NCI-H2029 (cell line): ENCODE results near the gene MRPL16.
A peak's percentile ranks its signal among the peaks of the same experiment; 100 is the strongest.
"Not testable (repeated sequence)": the region's sequence is repeated elsewhere in the genome, so short reads cannot be mapped to it uniquely, and the experiment has no call there.

Source experiments
- DNase-seq: peaks from one replicate; lab custom pipeline; 2025; lab: John Stamatoyannopoulos, UW

Gene MRPL16

DNA sequence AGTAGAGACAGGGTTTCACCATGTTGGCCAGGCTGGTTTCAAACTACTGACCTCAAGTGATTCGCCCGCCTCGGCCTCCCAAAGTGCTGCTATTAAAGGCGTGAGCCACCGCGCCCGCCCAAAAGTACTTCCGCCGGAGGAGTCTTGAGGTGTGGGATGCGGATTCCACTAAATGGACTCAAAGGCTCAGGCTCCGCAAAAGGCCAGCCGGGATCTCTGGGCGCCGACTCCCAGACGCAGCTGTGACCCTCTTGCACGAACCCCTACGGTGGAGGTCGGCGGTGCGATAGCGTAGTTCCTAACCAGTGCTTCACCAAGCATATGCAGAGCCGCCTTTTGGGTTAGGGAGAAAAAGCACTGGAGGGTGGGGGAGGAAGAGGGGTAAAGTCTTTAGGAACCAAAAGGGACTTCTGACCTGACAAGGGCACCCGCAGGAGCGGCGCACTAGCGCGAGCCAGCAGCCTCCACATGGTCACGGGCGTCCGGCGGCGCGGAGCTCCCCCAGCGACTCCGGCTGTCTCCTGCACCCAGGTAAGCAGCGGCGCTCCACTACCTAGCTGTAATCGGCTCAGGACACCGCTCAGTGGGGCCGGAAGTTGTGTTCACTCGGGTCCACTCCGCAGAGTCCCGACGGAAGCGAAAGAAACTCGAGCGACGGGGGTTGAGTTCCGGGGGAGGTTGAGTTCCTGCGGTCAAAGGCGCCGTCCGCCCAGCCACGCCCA, at the start of gene MRPL16:
Gene MRPL16, minus strand, starts transcription at position 590 of the 722 bp plus-strand sequence. Its CDS starts 120 bp downstream, at position 470.
- DNase-seq, result peak; percentile 86

DNA sequence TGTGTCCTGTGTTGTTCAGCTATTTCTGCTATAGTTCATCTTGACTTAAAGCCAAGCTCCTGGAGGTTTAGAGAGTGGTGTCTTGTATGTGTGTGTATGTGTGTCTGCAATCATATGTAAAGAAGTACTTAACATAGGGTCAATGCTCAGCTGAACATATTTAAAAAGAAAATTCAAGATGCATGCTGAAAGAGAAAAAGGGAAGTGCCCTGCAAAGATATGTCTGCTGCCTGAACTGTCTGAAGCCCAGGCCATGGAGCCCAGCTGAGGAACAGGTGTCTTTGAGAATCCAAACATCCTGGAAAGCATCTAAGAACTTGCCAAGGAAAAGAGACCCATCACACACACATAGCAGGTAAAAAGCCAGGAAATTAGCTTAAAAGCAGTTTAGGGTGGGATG, 49.1 kb upstream of the MRPL16 start:
- no peak for DNase-seq

DNA sequence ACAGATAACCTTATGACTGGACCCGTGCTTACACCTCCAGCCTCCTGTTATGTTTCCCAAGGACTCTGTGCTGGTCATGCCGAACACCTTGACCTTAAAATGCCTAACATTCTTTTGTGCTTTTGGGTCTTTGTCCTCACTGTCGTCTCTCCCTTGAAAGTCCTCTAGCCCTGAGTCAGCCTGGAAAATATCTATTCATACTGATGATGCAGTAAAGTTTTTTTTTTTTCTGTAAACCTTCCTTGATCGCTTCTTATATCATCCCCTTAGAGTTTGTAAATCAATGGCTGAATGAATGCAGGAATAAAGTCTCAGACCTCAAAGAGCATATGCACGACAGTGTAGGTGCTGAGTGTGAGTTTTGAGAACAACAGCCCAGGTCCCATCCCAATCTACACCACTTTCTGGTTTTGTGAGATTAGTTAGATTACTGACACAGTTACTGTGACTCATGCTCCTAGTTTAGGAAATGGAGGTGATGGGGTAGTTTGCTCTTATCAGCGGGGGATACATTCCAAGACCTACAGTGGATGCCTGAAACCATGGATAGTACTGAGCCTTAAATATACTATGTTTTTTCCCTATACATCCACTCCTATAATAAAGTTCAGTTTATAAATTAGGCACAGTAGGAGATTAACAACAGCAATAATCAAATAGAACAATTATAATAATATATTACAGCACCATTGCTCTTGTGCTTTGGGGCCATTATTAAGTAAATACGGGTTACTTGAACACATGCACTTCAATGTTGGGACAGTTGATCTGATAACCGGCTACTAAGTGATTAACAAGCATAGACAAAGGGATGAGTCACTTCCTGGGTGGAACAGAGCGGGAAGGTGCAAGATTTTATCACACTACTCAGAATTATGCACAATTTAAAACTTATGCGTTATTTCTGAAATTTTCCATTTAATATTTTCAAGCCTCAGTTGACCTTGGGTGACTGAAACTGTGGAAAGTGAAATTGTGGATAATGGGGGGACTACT, 47.2 kb upstream of the MRPL16 start:
- DNase-seq, result no peak

DNA sequence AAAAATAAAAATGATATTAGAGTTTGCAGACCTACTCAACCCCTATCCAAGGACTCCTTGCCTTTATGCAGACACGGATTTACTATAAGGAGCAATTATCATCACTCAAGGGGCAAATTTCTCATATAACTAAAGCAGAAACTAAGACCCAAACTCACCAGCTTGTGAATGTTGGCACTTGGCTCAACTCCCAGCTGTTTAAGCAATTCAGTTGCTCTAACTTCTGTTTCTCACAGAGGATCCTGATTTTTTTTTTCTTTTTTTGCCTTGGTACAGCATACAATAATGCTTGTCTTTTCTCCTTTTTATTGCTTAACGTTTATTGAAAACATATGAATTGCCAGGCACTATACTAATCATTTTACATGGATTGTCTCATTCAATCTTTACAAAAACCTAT, 44.3 kb upstream of the MRPL16 start:
- DNase-seq, result no peak

DNA sequence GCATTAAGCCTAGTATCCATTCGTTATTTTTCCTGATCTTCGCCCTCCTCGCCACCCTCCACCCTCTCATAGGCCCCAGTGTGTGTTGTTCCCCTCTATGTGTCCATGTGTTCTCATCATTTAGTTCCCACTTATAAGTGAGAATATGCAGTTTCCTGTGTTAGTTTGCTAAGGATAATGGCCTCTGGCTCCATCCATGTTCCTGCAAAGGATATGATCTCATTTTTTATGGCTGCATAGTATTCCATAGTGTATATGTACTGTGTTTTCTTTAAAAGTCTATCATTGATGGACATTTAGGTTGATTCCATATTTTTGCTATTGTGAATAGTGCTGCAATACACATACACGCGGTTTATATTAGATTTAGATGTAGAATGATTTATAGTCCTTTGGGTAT, 40.8 kb upstream of the MRPL16 start:
- DNase-seq, result not testable (repeated sequence)

DNA sequence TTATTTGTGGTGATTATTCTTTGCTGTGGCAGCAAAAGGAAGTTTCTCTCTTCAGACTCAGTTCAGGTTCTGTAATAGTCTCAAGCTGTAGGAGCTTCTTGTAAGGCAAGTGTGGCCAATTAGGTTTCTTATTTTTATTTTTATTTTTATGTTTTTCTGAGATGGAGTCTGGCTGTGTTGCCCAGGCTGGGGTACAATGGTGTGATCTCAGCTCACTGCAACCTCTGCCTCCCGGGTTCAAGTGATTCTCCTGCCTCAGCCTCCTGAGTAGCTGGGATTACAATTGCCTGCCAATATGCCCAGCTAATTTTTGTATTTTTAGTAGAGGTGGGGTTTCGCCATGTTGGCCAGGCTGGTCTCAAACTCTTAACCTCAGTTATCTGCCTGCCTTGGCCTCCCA, 39.0 kb upstream of the MRPL16 start:
- DNase-seq, result not testable (repeated sequence)

DNA sequence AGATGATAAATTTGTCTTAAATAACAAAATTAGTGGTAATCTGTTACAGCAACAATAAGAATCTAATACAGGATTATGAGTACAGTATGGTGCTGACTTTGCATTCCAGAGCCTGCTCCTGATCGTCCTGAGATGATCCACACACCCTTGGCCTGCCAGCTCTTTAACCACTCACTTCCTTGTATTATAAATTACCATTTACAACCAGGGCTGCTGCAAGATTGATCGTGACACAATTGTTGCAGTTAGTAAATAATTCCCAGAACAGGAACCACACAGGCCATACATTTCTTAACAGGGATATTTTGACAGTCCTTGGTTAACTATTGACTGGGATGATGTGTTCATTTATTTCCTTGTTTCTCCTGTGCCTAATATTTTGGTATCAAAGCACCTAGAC, 38.6 kb upstream of the MRPL16 start:
- DNase-seq, result no peak

DNA sequence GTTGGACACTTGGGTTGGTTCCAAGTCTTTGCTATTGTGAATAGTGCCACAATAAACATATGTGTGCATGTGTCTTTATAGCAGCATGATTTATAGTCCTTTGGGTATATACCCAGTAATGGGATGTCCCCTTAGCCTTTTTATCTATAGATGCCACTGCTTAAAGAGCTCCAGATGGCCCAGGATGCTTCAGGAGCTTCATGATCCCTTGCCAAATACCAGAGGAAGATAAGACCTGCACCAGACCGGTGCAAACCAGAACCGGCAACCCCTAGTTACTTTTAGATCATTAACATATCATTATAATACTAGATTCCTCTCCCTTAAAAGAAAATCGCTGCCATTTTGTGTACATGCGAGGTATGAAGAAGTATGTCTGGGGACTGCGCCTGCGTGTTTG, 37.9 kb upstream of the MRPL16 start:
- not testable (repeated sequence) for DNase-seq

DNA sequence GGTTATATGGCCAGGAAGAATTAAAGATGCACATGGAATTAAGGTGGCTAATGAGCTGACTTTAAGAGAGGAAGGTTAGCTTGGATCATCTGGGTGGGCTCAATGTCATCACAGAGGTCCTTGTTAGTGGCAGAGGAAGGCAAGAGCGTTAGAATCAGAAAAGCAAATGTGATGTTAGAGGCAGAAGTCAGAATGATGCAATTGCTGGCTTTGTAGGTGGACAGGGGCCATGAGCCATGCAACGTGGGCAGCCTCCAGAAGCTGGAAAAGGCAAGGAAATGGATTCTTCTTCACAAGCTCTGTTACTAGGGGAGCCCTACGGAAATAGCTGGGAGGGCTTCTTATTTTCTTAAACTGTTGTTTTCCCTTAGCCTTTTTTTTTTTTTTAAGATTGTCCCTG, 37.0 kb upstream of the MRPL16 start:
- no peak for DNase-seq

DNA sequence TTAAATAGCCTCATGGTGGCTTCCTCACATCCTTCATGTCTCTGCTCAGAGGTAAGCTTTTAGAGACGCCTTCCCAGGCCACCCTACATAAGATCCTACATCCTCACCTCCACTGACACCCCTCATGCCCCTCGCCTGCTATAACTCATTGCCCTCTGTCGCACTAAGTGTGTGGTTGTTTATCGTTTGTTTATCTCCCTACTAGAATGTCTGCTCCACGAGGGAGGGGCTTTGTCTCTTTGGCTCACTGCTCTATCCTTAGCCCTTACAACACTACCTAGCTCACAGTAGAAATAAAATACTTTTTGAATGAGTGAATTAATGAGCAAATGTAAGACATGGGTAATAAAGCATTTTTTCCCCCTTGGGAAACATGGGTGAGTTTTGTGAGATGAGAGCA, 36.0 kb upstream of the MRPL16 start:
- DNase-seq, result no peak

DNA sequence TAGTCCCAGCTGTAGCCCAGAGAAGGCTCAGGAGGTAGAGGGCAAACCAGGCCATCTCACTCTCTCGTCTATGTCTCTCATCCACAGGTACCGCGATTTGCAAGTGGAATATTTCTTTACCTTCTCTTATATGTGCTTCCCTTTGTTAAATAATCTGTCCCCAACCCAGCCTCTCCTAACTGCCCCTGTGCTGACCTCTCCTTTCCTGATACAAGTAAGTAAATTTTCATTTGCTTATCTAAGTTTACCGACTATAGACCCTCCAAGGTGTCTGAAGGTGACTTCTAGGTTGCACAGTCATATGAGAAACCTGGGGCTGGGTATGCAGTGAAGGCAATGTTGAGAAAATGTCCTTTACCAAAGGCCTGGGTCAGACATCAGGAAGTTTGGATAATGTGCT, 34.8 kb upstream of the MRPL16 start, which contains the start of gene CBLIF:
Gene CBLIF, minus strand, starts transcription at position 101 of the 400 bp plus-strand sequence. Its CDS starts 46 bp downstream, at position 55.
- DNase-seq, result no peak

DNA sequence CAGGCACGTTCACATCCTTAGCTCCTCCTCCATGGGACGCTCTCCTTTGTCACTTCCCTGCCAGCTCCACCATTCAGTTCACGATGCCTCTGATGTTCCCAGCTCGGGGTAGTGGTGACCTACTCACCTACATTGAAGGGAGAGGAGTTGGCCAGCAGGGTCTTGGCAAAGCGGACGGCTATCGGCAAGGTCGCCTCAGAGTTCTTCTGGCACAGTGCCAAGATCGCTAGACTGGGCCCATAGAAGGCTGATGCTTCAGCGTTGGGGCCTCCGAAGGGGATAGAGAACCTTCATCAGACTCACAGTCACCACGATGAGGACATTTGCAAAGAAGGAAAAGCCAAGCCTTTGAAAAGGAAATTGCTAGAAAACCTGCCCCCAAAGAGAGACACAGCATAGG, 31.7 kb upstream of the MRPL16 start:
- DNase-seq, result no peak

DNA sequence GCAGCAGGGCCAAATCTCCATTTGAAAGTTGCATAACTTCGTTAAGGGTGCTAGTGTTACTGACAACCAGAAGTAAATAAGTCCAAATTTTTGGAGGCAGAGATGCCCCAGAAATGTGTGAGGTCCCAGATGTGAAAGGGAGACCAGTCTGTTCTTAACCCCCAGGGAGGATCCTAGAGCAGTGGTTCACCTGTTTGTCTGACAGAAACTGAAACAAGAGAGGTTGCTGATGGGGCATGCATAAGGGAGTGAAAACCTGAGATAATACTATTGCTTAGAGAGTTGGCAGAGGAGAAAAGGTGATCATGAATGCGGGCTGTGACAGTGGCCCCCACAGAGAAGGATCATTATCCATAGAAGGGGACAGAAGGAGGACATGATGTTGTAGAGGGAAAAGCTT, 30.9 kb upstream of the MRPL16 start:
- no peak for DNase-seq

DNA sequence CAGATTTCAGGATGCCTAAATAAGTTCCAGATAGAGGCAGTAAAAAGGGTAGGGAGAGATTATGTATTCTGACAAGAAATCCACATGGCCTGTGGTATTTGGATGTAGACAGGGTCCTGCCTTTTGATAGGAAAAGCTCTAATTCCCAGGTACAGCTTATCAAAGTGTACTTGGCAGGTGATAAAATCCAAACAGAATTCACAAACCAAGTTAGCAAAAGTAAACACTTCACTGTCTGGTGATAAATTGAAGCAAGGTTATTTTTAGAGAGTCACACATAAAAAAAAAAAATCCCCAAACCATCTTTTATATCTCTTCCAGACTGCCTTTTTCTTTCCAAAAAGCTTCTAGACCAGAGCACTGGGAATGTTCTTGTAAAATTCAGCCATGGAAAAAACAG, 29.0 kb upstream of the MRPL16 start:
- DNase-seq, result no peak

DNA sequence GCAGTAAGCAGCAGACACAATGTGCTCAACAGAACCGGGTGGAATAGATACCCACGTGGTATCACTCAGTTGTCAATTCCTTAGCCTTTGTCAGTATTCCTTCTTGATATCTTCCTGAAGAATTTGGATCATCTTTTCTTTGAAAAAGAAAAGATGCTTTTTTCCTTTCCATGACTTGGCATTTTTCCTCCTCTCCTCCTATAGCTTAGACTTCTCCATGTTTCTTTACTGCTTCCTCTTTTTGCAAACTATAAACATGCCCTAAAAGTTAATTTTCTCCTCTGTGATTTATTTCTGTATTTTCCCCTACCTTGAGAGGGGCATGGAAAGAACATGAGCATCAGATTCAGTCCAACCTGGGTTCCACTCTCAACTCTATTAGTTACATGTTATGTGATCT, 23.0 kb upstream of the MRPL16 start:
- DNase-seq, result no peak

DNA sequence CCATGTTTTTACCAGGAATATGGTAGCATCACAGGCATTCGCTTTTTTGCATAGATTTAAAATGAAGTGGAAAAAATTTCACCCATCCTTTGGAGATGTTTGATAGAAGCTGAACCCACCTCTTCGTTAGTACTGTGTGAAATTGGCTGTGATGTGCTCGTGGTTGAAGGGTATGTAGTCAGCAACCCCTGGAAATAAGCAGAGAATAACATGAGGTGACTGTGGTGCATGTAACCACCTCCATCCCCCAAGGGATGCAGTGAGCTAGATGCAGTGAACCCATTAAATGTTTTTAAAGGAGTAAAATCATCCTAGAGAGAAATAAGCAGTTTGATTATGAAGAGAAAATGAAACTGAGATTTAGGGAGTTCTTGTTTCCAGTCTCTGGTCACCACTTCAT, 18.8 kb upstream of the MRPL16 start:
- DNase-seq, result no peak

DNA sequence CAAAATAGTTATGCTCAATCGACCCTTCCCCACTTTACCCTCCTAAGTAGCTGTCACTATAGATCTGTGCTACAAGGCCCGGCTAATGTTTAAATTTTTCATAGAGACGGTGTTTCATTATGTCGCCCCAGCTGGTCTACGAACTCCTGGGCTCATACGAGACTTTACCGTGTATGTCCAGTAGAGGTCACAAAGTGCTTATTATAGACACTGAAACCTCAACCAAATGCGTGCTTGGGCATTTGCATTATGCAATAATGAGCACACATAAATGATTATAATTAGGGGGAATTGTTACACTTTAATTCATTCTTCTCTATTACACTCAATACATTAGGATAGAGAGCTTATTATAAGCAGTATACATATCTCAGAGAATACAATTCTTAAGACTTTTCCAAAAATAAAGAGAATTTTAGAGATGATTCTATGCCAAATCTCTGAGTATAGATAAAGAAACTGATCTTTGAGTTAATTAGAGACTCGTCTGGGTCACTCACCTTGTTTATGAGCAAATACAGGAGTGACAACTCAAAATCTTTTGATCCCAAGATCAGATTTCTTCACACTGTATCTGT, 12.5 kb upstream of the MRPL16 start:
- peak; percentile 33 for DNase-seq

DNA sequence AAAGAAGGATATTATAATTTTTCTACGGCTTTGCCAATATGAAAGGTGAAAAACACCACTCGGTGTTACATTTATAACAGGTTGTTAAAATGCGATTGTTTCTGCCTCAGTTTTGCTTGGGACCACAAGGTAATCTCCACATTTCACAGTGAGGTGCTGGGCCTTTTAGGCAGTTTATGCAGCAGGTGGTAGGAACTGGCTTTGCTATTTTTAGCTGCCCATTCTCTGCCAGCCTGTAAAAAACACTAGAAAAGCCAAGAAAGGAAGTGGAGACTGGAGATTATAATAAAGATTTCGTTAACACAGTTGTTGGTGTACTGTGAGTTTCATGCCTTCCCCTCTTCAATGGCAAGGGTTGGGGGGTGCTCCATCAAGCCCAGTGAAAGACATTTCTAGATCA, 8.0 kb upstream of the MRPL16 start:
- DNase-seq, result no peak

DNA sequence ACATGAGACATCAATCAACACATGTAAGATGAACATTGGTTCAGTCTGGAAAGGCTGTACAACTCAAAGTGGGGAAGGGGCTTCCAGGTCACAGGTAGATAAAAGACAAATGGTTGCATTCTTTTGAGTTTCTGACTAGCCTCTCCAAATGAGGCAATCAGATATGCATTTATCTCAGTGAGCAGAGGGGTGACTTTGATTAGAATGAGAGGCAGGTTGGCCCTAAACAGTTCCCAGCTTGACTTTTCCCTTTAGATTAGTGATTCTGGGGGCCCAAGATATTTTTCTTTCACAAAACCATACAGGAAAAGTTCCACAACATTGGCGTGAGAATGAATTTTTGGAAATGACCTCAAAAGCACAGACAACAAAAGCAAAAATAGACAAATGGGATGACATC, 5.9 kb upstream of the MRPL16 start:
- DNase-seq, result not testable (repeated sequence)

DNA sequence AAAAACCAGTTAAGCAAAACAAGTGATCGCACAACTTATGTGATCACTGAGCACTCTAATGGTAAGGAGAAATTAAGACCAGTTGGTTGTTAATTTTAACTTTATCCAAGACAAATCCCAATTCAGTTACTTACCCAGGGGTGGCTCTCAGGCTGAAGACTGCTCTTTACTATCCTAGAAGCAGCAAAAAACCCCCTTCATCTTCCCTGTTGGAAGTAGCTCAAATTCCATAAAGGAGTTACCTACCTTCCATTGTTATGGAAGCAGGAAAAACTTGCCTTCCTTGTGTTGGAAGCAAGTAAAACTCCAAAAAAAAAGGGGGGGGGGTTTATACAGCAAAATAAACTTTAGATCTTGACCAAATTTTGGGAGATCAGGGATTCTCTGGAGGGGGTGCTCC, 5.2 kb upstream of the MRPL16 start:
- no peak for DNase-seq

DNA sequence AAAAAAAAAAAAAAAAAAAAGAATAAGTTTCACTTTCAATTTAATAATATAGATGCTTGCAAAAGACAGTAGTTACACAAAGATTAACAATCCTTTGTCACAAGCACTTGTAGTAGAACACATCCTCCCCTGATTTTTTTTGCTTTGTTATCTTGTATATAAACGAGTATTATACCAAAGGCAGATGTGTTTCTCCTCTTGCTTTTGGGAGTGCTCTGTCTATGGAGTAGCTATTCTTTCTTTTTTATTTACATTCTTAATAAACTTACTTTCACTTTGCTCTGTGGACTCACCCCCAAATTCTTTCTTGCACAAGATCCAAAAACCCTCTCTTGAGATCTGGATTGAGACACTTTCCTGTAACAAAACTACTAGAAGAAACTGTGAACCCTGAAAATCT, 3.4 kb upstream of the MRPL16 start:
- DNase-seq, result no peak

DNA sequence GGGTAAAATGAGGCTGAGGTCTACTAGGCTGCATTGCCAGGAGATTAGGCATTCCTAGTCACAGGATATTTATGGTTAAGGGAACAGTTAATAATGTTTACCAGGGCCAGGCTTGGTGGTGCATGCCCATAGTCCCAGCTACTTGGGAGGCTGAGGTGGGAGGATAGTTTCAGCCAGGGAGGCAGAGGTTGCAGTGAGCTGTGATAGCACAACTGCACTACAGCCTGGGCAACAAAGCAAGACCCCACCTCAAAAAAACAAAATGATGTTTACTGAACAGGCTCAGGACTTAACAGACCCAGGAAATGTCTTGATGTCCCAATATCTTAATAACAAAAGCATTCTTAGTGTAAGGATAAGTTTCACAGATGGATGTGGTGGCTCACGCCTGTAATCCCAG, 2.8 kb upstream of the MRPL16 start:
- no peak for DNase-seq

DNA sequence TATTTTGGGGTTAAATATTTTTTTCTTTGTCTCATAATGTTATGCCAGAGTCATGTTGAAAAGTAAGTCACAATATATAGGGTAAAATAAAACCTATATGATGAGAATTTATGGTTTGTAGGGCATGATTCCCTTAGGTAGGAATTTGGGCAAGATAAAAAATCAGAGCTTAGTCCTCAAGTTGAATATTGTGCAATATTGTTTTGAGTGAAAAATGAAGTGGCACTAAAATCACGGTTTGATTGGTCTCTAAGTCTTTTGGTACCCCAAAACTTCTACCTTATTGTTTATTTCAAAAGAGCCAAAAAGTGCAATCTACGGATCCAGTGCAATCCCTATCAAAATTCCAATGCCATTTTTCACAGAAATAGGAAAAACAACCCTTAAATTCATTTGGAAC, 1.6 kb upstream of the MRPL16 start:
- no peak for DNase-seq
